CD14-positive monocyte (primary cell): ENCODE data around the gene KDM1B. TPM values are rescaled to one million over a fixed set of nuclear protein-coding genes. Genes with fewer than 3 reads are reported as not detected.

Experiments used
- DNase-seq, 3 donors: peaks; one replicate each; pipeline ENCODE4 v3.0.0-alpha.2; 2011 to 2022
- H2AFZ ChIP-seq: 2 replicates; pipeline ENCODE4 v1.6.0; 2012; ENCODE audit warnings: mild to moderate bottlenecking, low read depth, low read length, inconsistent platforms; ENCODE audit not compliant: insufficient read depth, poor library complexity, severe bottlenecking
- H3K27ac ChIP-seq, 2 donors: 1 replicate in 1 of 2; 2 replicates in 1 of 2; pipeline ENCODE4 v1.5.1; 2012 to 2013; ENCODE audit warnings: low read length in 2 of 2, control low read depth in 1 of 2, inconsistent platforms in 1 of 2, low read depth in 1 of 2, mild to moderate bottlenecking in 1 of 2
- H3K27me3 ChIP-seq, 2 donors: one replicate each; pipeline versions ENCODE4 v1.6.0 to v1.6.1; 2011 to 2013; ENCODE audit warnings: low read length in 2 of 2; ENCODE audit not compliant: control insufficient read depth in 2 of 2, insufficient read depth in 2 of 2
- H3K36me3 ChIP-seq, 2 donors: replicated peaks in 1 of 2; 1 replicate in 1 of 2; 2 replicates in 1 of 2; pipeline versions ENCODE4 v1.5.1 to v1.6.1; 2012 to 2013; ENCODE audit warnings: low read length in 2 of 2, control low read depth in 1 of 2, inconsistent platforms in 1 of 2, mild to moderate bottlenecking in 1 of 2; ENCODE audit not compliant: insufficient read depth in 2 of 2, control insufficient read depth in 1 of 2
- H3K4me1 ChIP-seq, 2 donors: 1 replicate in 1 of 2; 2 replicates in 1 of 2; pipeline versions ENCODE4 v1.5.1 to v1.6.1; 2012 to 2013; ENCODE audit warnings: low read length in 2 of 2, control low read depth in 1 of 2, inconsistent platforms in 1 of 2, mild to moderate bottlenecking in 1 of 2, moderate library complexity in 1 of 2; ENCODE audit not compliant: insufficient read depth in 2 of 2, control insufficient read depth in 1 of 2
- H3K4me2 ChIP-seq: replicated peaks from 2 replicates; pipeline ENCODE3; 2012; ENCODE audit warnings: low read length, moderate library complexity, mild to moderate bottlenecking; ENCODE audit not compliant: poor library complexity, severe bottlenecking; ENCODE audit errors: extremely low read depth
- H3K4me3 ChIP-seq, 3 experiments: fragments of 200-600 bp in 1 of 3; sonication (generic) in 1 of 3; replicated peaks in 1 of 3; 1 replicate in 2 of 3; 2 replicates in 1 of 3; pipeline ENCODE4 v1.5.1; 2011 to 2013; ENCODE audit warnings: low read length in 3 of 3, mild to moderate bottlenecking in 3 of 3, control low read depth in 2 of 3, low read depth in 2 of 3, inconsistent platforms in 1 of 3, moderate library complexity in 1 of 3
- H3K79me2 ChIP-seq: 2 replicates; pipeline ENCODE4 v1.6.0; 2012; ENCODE audit warnings: mild to moderate bottlenecking, control low read depth, inconsistent platforms, low read length, moderate library complexity; ENCODE audit not compliant: insufficient read depth
- H3K9ac ChIP-seq: 2 replicates; pipeline ENCODE4 v1.6.0; 2017; ENCODE audit warnings: low read length, mild to moderate bottlenecking; ENCODE audit not compliant: insufficient read depth, poor library complexity, severe bottlenecking
- H3K9me3 ChIP-seq, 2 donors: replicated peaks in 1 of 2; 1 replicate in 1 of 2; 2 replicates in 1 of 2; pipeline versions ENCODE4 v1.5.1 to v1.6.1; 2012 to 2013; ENCODE audit warnings: low read length in 2 of 2, control low read depth in 1 of 2; ENCODE audit not compliant: control insufficient read depth in 1 of 2, insufficient read depth in 1 of 2
- H4K20me1 ChIP-seq: 2 replicates; pipeline ENCODE4 v1.6.0; 2012; ENCODE audit warnings: mild to moderate bottlenecking, low read length, control low read depth, moderate library complexity; ENCODE audit not compliant: insufficient read depth
- H3K27ac Mint-ChIP-seq, 7 donors: one replicate each; pipeline ENCODE4 v1.8.0; 2020; ENCODE audit warnings: mild to moderate bottlenecking in 7 of 7, mixed read lengths in 7 of 7, moderate library complexity in 6 of 7, inconsistent platforms in 2 of 7
- H3K27me3 Mint-ChIP-seq, 3 donors: one replicate each; pipeline ENCODE4 v1.8.0; 2021 to 2022; ENCODE audit warnings: low read depth in 3 of 3, mild to moderate bottlenecking in 3 of 3, mixed read lengths in 3 of 3, moderate library complexity in 3 of 3, inconsistent platforms in 1 of 3
- H3K36me3 Mint-ChIP-seq, 2 donors: one replicate each; pipeline ENCODE4 v1.8.0; 2020; ENCODE audit warnings: mixed read lengths in 2 of 2, inconsistent platforms in 1 of 2, mild to moderate bottlenecking in 1 of 2
- H3K4me1 Mint-ChIP-seq: one replicate; pipeline ENCODE4 v1.8.0; 2020; ENCODE audit warnings: mild to moderate bottlenecking, mixed read lengths
- H3K4me3 Mint-ChIP-seq, 2 donors: one replicate each; pipeline ENCODE4 v1.8.0; 2020; ENCODE audit warnings: mild to moderate bottlenecking in 2 of 2, mixed read lengths in 2 of 2, moderate library complexity in 1 of 2
- H3K9me3 Mint-ChIP-seq, 7 donors: one replicate each; pipeline ENCODE4 v1.8.0; 2020 to 2022; ENCODE audit warnings: mixed read lengths in 7 of 7, mild to moderate bottlenecking in 6 of 7, moderate library complexity in 6 of 7, inconsistent platforms in 2 of 7
- CTCF ChIP-seq: fragments of 200-600 bp; IDR thresholded peaks from one replicate; pipeline ENCODE4 v1.8.0; 2022; ENCODE audit warnings: antibody characterized with exemption, mild to moderate bottlenecking
- WGBS: methylation state at CpG from one replicate; pipeline ENCODE4 v1.1.5; 2013; ENCODE audit warnings: missing lambda C conversion rate; ENCODE audit not compliant: insufficient coverage; 5-methylcytosine and 5-hydroxymethylcytosine counted together
- intact Hi-C, 2 donors: fragments of 100-400 bp; cut with micrococcal nuclease; formaldehyde crosslinking; loops; one replicate each; pipeline versions ENCODE4 v1.15.0 to v1.15.1; 2023
- polyA plus RNA-seq, 3 donors: library from polyadenylated mRNA; depleted of rRNA in 1 of 3; unstranded in 2 of 3; stranded (reverse) in 1 of 3; fragments of 300-500 nt in 2 of 3; fragments of >200 nt in 1 of 3; fragmentation: Illumina TruSeq in 2 of 3; gene quantifications; 1 replicate in 2 of 3; 2 replicates in 1 of 3; pipeline ENCODE4 v1.2.3, GENCODE V29; 2012 to 2021

KDM1B gene
- polyA plus RNA-seq, 3 donors: 4.4 to 50.8 (median 24.1) TPM

- Histone ChIP-seq H3K27me3 (no peaks in the 10 kb centered on the region), H2AFZ (peak within 1 kb of the TSS; percentile 84), H3K27ac (peak within 1 kb of the TSS; percentile 73 to 88), H3K4me3 (peak within 1 kb of the TSS; percentile 58 to 87 (median 81)), H3K9ac (peak within 1 kb of the TSS; percentile 83), H3K36me3 (peaks cover 0 to 2% of the 10 kb centered on the region in 2 donors), H3K4me1 (peaks cover 41 to 44% of the 10 kb centered on the region in 2 donors), H3K4me2 (peak within 1 kb of the TSS; percentile 89), H4K20me1 (peaks cover 35% of the 10 kb centered on the region), H3K9me3 (peaks cover 0 to 6% of the 10 kb centered on the region in 2 donors), H3K79me2 (peaks cover 56% of the 10 kb centered on the region)
- Mint-ChIP-seq H3K9me3 (peaks cover 0 to 8% (median 3%) of the 10 kb centered on the region in 7 donors), H3K4me3 (peak within 1 kb of the TSS; percentile 94 to 96), H3K36me3 (peaks cover 8 to 12% of the 10 kb centered on the region in 2 donors), H3K27ac (peak within 1 kb of the TSS; percentile 87 to 97 (median 95)), H3K4me1 (peaks cover 46% of the 10 kb centered on the region), H3K27me3 (no peaks in the 10 kb centered on the region)
- peak; percentile 69 for TF ChIP-seq CTCF
- intact Hi-C loops: loop anchor here (5.0 to 10.0 kb wide), 5 partner anchors 60 to 238 kb away; partner anchors contain the start of genes KDM1B (in 2 of the 2), TPMT (in 2 of the 2) and RNF144B (in 1 of the 2)
- under 1% methylated on average over 113 of the region's 113 CpGs for WGBS
- peak; percentile 65 to 76 (median 75) for DNase-seq
These were observed 109.1 kb downstream of the KDM1B start, which contains the start of gene DEK for GRCh38 chr6:18264219-18264922. Gene DEK, minus strand, starts transcription at chr6:18264530. Its CDS starts 543 bp downstream, at chr6:18263987.

- TF ChIP-seq CTCF: no peak
- H3K27me3 ChIP-seq: no peaks in the 10 kb centered on the region
- peak overlapping the region; percentile 43 to 88 for H3K27ac ChIP-seq
- H3K36me3 ChIP-seq: peaks cover 0 to 2% of the 10 kb centered on the region in 2 donors
- peaks cover 8 to 12% of the 10 kb centered on the region in 2 donors for H3K36me3 Mint-ChIP-seq
- peaks cover 29% of the 10 kb centered on the region for H4K20me1 ChIP-seq
- H2AFZ ChIP-seq: peak overlapping the region; percentile 84
- intact Hi-C loops: loop anchor here (5.0 to 10.0 kb wide), 5 partner anchors 60 to 237 kb away; partner anchors contain the start of genes KDM1B (in 2 of the 2), TPMT (in 2 of the 2) and RNF144B (in 1 of the 2)
- peaks cover 0 to 6% of the 10 kb centered on the region in 2 donors for H3K9me3 ChIP-seq
- H3K4me1 ChIP-seq: peaks cover 36 to 39% of the 10 kb centered on the region in 2 donors
- H3K79me2 ChIP-seq: peaks cover 50% of the 10 kb centered on the region
- H3K9me3 Mint-ChIP-seq: peaks cover 0 to 8% (median 3%) of the 10 kb centered on the region in 7 donors
- peaks cover 41% of the 10 kb centered on the region for H3K4me1 Mint-ChIP-seq
- peaks cover 0 to 3% (median 0%) of the 10 kb centered on the region in 3 donors for H3K27me3 Mint-ChIP-seq
- 0% methylated on average over 6 of the region's 11 CpGs for WGBS
- peak overlapping the region; percentile 87 to 94 for H3K4me3 Mint-ChIP-seq
- H3K27ac Mint-ChIP-seq: peak overlapping the region; percentile 81 to 91 (median 87)
- no peak for DNase-seq
- peak overlapping the region; percentile 89 for H3K4me2 ChIP-seq
- peak overlapping the region; percentile 83 for H3K9ac ChIP-seq
- peak overlapping the region; percentile 48 to 87 (median 81) for H3K4me3 ChIP-seq
These were observed 109.7 kb downstream of the KDM1B start for GRCh38 chr6:18264923-18265377.
